A549 treated with ZK216348 at 1 μM for 4 hours (cell line): Measurements from ENCODE around the gene NOM1. TPM values are rescaled to one million over a fixed set of nuclear protein-coding genes. Genes with fewer than 3 reads are reported as not detected.

Experiments
- total RNA-seq: library from RNA; stranded (reverse); fragments of 200-300 nt; extraction: Qiagen RNA extraction; gene quantifications from 5 replicates; pipeline ENCODE4 v1.2.3, GENCODE V29; 2022; ENCODE audit warnings: low read depth

The NOM1 gene, protein sequence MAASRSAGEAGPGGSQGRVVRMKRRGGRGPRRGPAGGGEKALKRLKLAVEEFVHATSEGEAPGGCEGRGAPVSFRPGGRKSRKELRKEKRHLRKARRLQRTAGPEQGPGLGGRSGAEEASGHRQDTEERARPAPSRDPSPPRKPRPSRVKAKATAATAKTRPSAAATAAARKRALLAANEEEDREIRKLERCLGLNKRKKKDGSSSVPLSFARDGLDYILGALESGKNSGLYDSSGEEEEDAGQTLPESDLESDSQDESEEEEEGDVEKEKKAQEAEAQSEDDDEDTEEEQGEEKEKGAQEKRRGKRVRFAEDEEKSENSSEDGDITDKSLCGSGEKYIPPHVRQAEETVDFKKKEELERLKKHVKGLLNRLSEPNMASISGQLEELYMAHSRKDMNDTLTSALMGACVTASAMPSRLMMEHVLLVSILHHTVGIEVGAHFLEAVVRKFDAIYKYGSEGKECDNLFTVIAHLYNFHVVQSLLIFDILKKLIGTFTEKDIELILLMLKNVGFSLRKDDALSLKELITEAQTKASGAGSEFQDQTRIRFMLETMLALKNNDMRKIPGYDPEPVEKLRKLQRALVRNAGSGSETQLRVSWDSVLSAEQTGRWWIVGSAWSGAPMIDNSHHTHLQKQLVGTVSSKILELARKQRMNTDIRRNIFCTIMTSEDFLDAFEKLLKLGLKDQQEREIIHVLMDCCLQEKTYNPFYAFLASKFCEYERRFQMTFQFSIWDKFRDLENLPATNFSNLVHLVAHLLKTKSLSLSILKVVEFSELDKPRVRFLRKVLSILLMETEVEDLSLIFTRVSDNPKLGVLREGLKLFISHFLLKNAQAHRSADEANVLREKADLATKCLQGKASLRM
- total RNA-seq, result 15.2 to 21.3 TPM (median 20.3 TPM) in 5 replicates

DNA sequence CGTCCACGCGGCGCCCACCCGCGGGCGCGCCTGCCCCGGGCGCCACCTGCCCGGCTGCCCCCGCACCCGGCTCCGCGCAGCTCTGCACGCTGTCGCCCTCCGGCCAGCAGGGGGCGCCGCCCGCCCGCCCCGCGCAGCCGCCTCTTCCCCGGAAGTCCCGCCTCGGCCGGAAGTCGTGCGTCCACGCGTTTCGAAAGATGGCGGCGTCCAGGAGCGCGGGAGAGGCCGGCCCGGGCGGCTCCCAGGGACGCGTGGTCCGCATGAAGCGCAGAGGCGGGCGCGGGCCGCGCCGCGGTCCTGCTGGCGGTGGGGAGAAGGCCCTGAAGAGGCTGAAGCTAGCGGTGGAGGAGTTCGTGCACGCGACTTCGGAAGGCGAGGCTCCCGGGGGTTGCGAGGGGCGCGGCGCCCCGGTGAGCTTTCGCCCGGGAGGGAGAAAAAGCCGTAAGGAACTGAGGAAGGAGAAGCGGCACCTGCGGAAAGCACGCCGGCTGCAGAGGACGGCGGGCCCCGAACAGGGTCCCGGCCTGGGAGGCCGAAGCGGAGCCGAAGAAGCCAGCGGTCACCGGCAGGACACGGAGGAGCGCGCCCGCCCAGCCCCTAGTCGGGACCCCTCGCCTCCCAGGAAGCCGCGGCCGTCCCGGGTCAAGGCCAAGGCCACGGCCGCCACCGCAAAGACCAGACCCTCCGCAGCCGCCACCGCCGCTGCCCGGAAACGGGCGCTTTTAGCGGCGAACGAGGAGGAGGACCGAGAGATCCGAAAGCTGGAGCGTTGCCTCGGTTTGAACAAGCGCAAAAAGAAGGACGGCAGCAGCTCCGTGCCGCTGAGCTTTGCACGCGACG, at the start of gene NOM1:
TSS of gene NOM1 (plus strand) at position 172 of the 840 bp plus-strand sequence. CDS start at position 198, 26 bp downstream.

DNA sequence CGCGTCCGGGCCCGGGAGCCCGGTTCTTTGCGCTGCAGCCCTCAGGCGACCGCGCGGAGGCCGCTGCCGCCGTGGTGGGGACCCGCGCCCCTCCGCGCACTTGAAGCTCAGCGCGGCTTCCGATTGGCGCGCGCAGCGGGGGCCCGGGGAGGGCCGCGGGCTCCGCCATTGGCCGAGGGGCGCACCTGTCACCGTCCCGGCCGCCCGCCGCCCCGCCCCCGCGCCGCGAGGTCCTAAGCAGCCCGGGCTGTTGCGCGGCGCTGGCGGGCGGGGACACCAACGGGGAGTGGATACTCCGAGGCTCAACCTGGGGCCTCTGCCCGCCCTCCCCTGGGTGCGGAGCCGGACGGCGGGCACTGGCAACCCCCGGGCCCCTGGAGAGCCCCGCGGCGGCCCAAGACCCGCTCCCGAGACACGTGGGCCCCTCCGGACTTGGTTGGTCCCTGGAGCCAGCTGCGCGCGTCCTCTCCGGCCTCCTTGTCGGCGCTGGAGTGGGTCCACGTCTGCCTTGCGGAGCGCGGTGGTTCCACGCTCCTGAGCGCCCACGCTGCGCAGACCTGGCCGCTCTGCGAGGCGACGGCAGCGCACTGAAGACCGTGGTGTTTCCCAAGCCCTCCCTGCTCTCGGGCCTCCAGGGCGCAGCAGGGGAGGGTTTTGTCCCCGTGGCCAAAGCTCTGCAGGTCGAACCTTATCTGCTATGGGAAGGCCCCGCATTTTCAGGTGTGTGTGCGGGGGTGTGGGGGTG, 61.2 kb downstream of the NOM1 start, which contains the start of gene MNX1:
TSS of gene MNX1 (minus strand) at position 76 of the 745 bp plus-strand sequence. CDS start 313 bp downstream, outside the sequence.

Other genes starting within 250 kb of the NOM1 start
- 23.8 to 36.8 TPM (median 32.6 TPM) in 5 replicates for gene LMBR1, start 56.5 kb upstream of the NOM1 start, total RNA-seq
- gene MNX1, start 61.0 kb downstream of the NOM1 start, total RNA-seq, result 4.1 to 9.4 TPM (median 5.7 TPM) in 5 replicates
- 57.5 to 76.3 TPM (median 69.8 TPM) in 5 replicates for gene UBE3C, start 189.2 kb downstream of the NOM1 start, total RNA-seq